A673 (cell line): ENCODE measurements around the gene VCPKMT. TPM values are rescaled to one million over a fixed set of nuclear protein-coding genes. Genes with fewer than 3 reads are reported as not detected.
A peak's percentile ranks its signal among the peaks of the same experiment; 100 is the strongest.

Experiments used
- Bru-seq: library from RNA; stranded (reverse); fragments of 400-500 nt; gene quantifications from one replicate; lab custom pipeline; 2021; lab: Mats Ljungman, UMichigan
- BruChase-seq, 2 experiments: library from RNA; stranded (reverse); fragments of 400-500 nt; gene quantifications; one replicate each; lab custom pipeline; 2021; lab: Mats Ljungman, UMichigan
- BruUV-seq: library from RNA; stranded (reverse); fragments of 400-500 nt; replicated peaks from 2 replicates; lab custom pipeline; 2021; lab: Mats Ljungman, UMichigan
- CTCF ChIA-PET: fragments of 300-600 bp; sonication (Branson Sonifier 250); formaldehyde crosslinking; loops from one replicate; lab custom pipeline; 2022; ENCODE audit warnings: antibody characterized with exemption; lab: Charles Lee
- POLR2A ChIA-PET: fragments of 300-600 bp; sonication (Branson Sonifier 250); formaldehyde crosslinking; loops from one replicate; lab custom pipeline; 2022; ENCODE audit warnings: antibody characterized with exemption; ENCODE audit not compliant: low non-redundant PET; lab: Charles Lee
- DNase-seq: peaks from one replicate; pipeline ENCODE4 v3.0.0-alpha.2; 2015; ENCODE audit warnings: low spot score
- H3K27ac ChIP-seq: fragments of 200-600 bp; sonication (generic); 2 replicates; pipeline ENCODE4 v1.5.1; 2016; ENCODE audit warnings: mixed run types, low read depth, mild to moderate bottlenecking, mixed read lengths, antibody characterized with exemption, low read length; ENCODE audit not compliant: poor library complexity, severe bottlenecking
- H3K27me3 ChIP-seq: fragments of 200-600 bp; sonication (generic); replicated peaks from 2 replicates; pipeline ENCODE4 v1.6.1; 2017; ENCODE audit warnings: mixed run types, low read depth, mild to moderate bottlenecking, mixed read lengths, antibody characterized with exemption, low read length; ENCODE audit not compliant: insufficient read depth, poor library complexity
- H3K36me3 ChIP-seq: fragments of 200-600 bp; sonication (generic); 2 replicates; pipeline ENCODE4 v1.6.1; 2016; ENCODE audit warnings: mixed run types, mild to moderate bottlenecking, mixed read lengths, antibody characterized with exemption, low read length; ENCODE audit not compliant: insufficient read depth, poor library complexity, severe bottlenecking
- H3K4me1 ChIP-seq: fragments of 200-600 bp; sonication (generic); 2 replicates; pipeline ENCODE4 v1.6.1; 2017; ENCODE audit warnings: mixed run types, mild to moderate bottlenecking, mixed read lengths, antibody characterized with exemption, low read length; ENCODE audit not compliant: insufficient read depth, poor library complexity, severe bottlenecking
- H3K4me3 ChIP-seq: fragments of 200-600 bp; sonication (generic); 2 replicates; pipeline ENCODE4 v1.5.1; 2016; ENCODE audit warnings: low read depth, mixed run types, mild to moderate bottlenecking, mixed read lengths, low read length; ENCODE audit not compliant: poor library complexity, severe bottlenecking
- H3K9me3 ChIP-seq: fragments of 200-600 bp; sonication (generic); 2 replicates; pipeline ENCODE4 v1.6.1; 2016; ENCODE audit warnings: mixed run types, low read depth, mild to moderate bottlenecking, mixed read lengths, antibody characterized with exemption, low read length; ENCODE audit not compliant: poor library complexity, severe bottlenecking
- EZH2 ChIP-seq: fragments of 200-600 bp; sonication (generic); IDR thresholded peaks from 2 replicates; pipeline ENCODE4 v1.6.1; 2017; ENCODE audit warnings: borderline replicate concordance, low read depth, mild to moderate bottlenecking, mixed read lengths, antibody characterized with exemption, low read length; ENCODE audit not compliant: poor library complexity, severe bottlenecking
- intact Hi-C: fragments of 100-400 bp; cut with micrococcal nuclease; formaldehyde crosslinking; loops from one replicate; pipeline ENCODE4 v1.10.0; 2022; ENCODE audit not compliant: unreplicated experiment
- long read RNA-seq: library from polyadenylated mRNA; stranded (forward); transcript quantifications from one replicate; pipeline ENCODE4 v2.0.0, GENCODE V29; 2022
- total RNA-seq: library from RNA; stranded (reverse); gene quantifications from 2 replicates; pipeline ENCODE4 v1.2.3, GENCODE V29; 2021
- TF ChIP-seq, protein P1 (sequence below): fragments of 300-800, 200-600 bp; sonication (generic); conservative IDR thresholded peaks from 2 replicates; pipeline ENCODE4 v1.5.1; 2017; ENCODE audit warnings: low read depth, mild to moderate bottlenecking, antibody characterized with exemption, low read length, moderate library complexity, mixed read lengths

Gene VCPKMT
- total RNA-seq (11.9 and 14.3 TPM in 2 replicates), Bru-seq, nascent RNA (percentile 95 among the genes with signal in this experiment), BruChase-seq, experiment 1, labeled RNA remaining after a 2-hour chase (percentile 92 among the genes with signal in this experiment), BruChase-seq, experiment 2, labeled RNA remaining after a 6-hour chase (percentile 79 among the genes with signal in this experiment)
- long read RNA-seq, transcript VCPKMT-202 (6 exons, 1,761 nt): major isoform, 6 of 16 reads
- long read RNA-seq, partial matches to known transcripts: 5 of 16 reads
- long read RNA-seq, other reads (novel, unspliced or antisense): 1 of 16 reads

DNA sequence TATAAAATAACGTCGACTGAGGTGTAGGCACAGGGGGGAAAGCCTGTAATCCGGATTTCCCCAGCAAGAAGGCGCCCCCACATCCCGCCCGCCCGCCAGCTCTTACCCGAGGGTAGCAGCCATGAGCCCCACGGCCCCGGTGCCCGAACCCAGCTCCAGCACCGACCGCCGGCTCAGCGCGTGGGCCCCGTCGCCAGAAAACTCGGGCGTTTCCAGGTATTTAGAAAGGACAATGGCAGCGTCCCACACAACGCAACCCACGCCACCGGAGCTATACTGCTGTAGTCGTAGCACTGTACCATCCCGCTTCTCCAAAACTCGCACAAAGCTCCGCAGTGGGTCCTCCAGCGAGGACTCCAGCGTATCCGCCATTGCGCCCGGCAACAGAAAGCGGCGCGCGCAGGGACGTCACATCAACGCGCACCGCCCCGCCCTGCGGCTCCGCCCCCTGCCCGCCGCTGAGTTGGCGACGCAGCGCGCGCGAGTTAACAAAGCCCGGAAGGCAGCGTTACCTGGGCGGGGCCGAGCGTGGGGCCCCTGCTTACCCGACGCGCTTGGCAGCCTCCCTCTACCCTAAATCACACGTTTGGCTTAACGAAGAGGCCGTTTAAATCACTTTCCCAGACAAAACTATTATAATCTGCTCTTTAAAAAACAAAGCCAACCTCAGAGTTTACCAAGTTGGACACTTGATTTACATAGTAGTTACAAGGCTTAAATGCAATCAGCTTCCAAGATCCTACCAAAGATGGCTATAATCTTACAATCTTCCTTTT is at the start of gene VCPKMT:
Gene VCPKMT (minus strand): TSS at position 392 of the 776 bp plus-strand sequence. CDS start 20 bp downstream, at position 372.
- Histone ChIP-seq H3K27me3 (no peaks in the 10 kb centered on the region), H3K9me3 (no peaks in the 10 kb centered on the region), H3K27ac (peak within 1 kb of the TSS; percentile 92), H3K4me3 (peak within 1 kb of the TSS; percentile 91), H3K36me3 (peaks cover 33% of the 10 kb centered on the region), H3K4me1 (peaks cover 16% of the 10 kb centered on the region)
- BruUV-seq: no TSS peak
- ChIA-PET POLR2A (interaction anchor here (0.5 to 1.6 kb wide), 2 partner anchors 107 to 253 kb away, joined by 3 to 7 read pairs; no protein-coding TSS in a partner anchor), CTCF (interaction anchor here (0.5 to 1.6 kb wide), 4 partner anchors 239 to 263 kb away, joined by 4 to 6 read pairs (median 4); no protein-coding TSS in a partner anchor)
- DNase-seq: peak; percentile 97
- no peak for TF ChIP-seq EZH2
- TF ChIP-seq, protein P1, sequence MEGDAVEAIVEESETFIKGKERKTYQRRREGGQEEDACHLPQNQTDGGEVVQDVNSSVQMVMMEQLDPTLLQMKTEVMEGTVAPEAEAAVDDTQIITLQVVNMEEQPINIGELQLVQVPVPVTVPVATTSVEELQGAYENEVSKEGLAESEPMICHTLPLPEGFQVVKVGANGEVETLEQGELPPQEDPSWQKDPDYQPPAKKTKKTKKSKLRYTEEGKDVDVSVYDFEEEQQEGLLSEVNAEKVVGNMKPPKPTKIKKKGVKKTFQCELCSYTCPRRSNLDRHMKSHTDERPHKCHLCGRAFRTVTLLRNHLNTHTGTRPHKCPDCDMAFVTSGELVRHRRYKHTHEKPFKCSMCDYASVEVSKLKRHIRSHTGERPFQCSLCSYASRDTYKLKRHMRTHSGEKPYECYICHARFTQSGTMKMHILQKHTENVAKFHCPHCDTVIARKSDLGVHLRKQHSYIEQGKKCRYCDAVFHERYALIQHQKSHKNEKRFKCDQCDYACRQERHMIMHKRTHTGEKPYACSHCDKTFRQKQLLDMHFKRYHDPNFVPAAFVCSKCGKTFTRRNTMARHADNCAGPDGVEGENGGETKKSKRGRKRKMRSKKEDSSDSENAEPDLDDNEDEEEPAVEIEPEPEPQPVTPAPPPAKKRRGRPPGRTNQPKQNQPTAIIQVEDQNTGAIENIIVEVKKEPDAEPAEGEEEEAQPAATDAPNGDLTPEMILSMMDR: no peak
- intact Hi-C loops: loop anchor here (10.0 kb wide), 1 partner anchor 118 kb away; the partner anchor contains the start of gene SOS2

DNA sequence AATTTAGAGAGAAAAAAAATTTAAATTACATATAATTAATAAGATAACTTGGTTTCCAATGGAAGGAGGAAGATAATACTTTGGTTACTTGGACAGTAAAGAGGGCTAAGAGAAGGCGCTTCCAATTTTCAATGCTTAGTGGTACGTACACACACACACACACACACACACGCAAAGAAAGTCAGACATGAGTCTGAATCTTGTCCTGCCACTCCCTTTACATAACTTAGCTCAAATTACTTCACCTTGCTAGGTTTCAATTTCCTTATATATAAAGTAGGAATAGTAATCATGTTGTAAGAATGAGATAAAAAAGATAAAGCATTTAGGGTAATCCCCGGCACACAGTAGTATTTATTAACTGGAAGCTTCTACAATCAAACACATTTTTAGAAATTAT is 39.7 kb upstream of the VCPKMT start:
- H3K36me3 ChIP-seq: no peaks in the 10 kb centered on the region
- H3K4me3 ChIP-seq: no peak overlapping the region
- ChIA-PET CTCF (no interaction called here), POLR2A (no interaction called here)
- DNase-seq: no peak
- H3K27me3 ChIP-seq: no peaks in the 10 kb centered on the region
- intact Hi-C loops: no loop called here
- H3K27ac ChIP-seq: no peak overlapping the region
- TF ChIP-seq EZH2: no peak
- TF ChIP-seq, protein P1: no peak
- no peaks in the 10 kb centered on the region for H3K4me1 ChIP-seq
- no TSS peak for BruUV-seq
- H3K9me3 ChIP-seq: no peaks in the 10 kb centered on the region

DNA sequence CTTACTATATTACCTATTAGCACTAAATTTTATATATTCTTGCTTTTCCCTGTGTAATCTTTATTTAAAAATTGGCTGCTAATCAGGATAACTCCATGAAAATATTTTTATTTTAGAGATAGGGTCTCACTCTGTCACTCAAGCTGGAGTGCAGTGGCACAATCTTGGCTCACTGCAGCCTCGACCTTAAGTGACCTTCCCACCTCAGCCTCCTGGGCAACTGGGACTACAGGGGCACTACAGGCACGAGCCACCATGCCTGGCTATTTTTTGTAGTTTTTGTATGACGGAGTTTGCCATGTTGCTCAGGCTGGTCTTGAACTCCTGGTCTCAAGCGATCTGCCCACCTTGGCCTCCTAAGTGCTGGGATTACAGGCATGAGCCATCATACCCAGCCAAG is 32.4 kb upstream of the VCPKMT start:
- ChIA-PET POLR2A (no interaction called here), CTCF (no interaction called here)
- BruUV-seq: no TSS peak
- Histone ChIP-seq H3K27me3 (no peaks in the 10 kb centered on the region), H3K27ac (no peak overlapping the region), H3K36me3 (no peaks in the 10 kb centered on the region), H3K4me3 (no peak overlapping the region), H3K9me3 (no peaks in the 10 kb centered on the region), H3K4me1 (no peaks in the 10 kb centered on the region)
- intact Hi-C loops: no loop called here
- DNase-seq: no peak
- no peak for TF ChIP-seq EZH2
- TF ChIP-seq, protein P1: no peak
